Progenitor cell of endocrine pancreas (in vitro differentiated cells): Measurements from ENCODE around the gene RFT1. TPM values are rescaled to one million over a fixed set of nuclear protein-coding genes. Genes with fewer than 3 reads are reported as not detected.

Experiments
- DNase-seq: peaks from one replicate; pipeline ENCODE4 v3.0.0; 2021; ENCODE audit warnings: low spot score; ENCODE audit not compliant: unreplicated experiment
- H3K27ac Mint-ChIP-seq: 2 replicates; pipeline ENCODE4 v1.8.0; 2021; ENCODE audit warnings: mild to moderate bottlenecking, moderate library complexity, mixed read lengths
- H3K27me3 Mint-ChIP-seq: 2 replicates; pipeline ENCODE4 v1.8.0; 2021; ENCODE audit warnings: mixed read lengths
- H3K36me3 Mint-ChIP-seq: 2 replicates; pipeline ENCODE4 v1.8.0; 2022; ENCODE audit warnings: mixed read lengths; ENCODE audit not compliant: insufficient read depth
- H3K4me1 Mint-ChIP-seq: 2 replicates; pipeline ENCODE4 v1.8.0; 2021; ENCODE audit warnings: low read depth, mixed read lengths
- H3K4me3 Mint-ChIP-seq: 2 replicates; pipeline ENCODE4 v1.8.0; 2021; ENCODE audit warnings: low read depth, mild to moderate bottlenecking, moderate library complexity, mixed read lengths
- H3K9me3 Mint-ChIP-seq: 2 replicates; pipeline ENCODE4 v1.8.0; 2021; ENCODE audit warnings: low read depth, mixed read lengths
- total RNA-seq: library from RNA; stranded (reverse); gene quantifications from 2 replicates; pipeline ENCODE4 v1.2.1, GENCODE V29; 2021
- TF ChIP-seq, protein P1 (sequence below): fragments of 200-600 bp; sonication (generic); IDR thresholded peaks from one replicate; pipeline ENCODE4 v1.5.0; 2021; ENCODE audit warnings: antibody characterized with exemption, mild to moderate bottlenecking; ENCODE audit not compliant: unreplicated experiment

RFT1 gene
- total RNA-seq, 1 donor from 2014 or later = 22.5 TPM

DNA sequence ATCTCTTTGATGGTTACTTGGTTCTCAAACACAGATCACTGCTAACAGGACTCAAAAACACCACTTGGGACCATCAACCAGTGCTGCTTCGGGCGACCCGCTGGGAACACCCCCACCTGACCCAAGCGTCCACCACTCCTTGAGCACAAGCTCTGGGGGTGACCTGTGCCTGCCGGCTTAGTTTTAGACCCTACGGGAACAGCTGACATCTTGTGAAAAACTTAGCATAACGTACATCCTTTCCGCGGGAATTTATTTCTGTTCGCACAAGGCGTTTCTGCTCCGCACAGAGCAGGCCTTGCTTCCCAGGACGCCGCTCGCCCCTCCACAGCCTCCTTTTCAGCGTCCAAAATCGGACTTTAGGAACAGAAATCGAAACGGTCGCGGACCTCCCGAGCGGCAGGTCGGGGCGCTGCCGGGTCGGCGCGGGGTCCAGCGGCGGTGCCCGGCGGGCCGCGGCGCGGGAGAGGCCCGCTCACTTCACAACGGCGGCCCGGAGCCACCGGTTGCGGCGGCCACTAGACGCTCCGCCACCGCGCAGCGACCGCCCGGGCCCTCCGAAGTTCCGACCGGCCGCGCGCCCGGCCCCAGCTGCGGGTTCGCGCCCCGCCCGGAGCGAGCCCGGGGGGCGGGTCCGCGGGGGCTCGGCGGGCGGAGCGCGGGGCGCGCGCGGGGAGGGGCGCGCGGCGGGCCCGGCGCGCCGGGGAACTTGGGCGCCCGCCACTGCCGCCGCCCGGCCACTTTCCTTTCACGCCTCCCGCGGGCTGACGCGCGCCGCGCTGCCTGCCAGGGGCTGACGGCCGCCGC is 85.3 kb downstream of the RFT1 start:
- H3K27me3 Mint-ChIP-seq = peaks cover 31% of the 10 kb centered on the region
- TF ChIP-seq, protein P1, sequence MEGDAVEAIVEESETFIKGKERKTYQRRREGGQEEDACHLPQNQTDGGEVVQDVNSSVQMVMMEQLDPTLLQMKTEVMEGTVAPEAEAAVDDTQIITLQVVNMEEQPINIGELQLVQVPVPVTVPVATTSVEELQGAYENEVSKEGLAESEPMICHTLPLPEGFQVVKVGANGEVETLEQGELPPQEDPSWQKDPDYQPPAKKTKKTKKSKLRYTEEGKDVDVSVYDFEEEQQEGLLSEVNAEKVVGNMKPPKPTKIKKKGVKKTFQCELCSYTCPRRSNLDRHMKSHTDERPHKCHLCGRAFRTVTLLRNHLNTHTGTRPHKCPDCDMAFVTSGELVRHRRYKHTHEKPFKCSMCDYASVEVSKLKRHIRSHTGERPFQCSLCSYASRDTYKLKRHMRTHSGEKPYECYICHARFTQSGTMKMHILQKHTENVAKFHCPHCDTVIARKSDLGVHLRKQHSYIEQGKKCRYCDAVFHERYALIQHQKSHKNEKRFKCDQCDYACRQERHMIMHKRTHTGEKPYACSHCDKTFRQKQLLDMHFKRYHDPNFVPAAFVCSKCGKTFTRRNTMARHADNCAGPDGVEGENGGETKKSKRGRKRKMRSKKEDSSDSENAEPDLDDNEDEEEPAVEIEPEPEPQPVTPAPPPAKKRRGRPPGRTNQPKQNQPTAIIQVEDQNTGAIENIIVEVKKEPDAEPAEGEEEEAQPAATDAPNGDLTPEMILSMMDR = no peak
- peak overlapping the region; percentile 90 for H3K4me3 Mint-ChIP-seq
- H3K36me3 Mint-ChIP-seq = no peaks in the 10 kb centered on the region
- no peaks in the 10 kb centered on the region for H3K9me3 Mint-ChIP-seq
- DNase-seq = peak; percentile 30
- peaks cover 21% of the 10 kb centered on the region for H3K4me1 Mint-ChIP-seq
- H3K27ac Mint-ChIP-seq = peak overlapping the region; percentile 97

DNA sequence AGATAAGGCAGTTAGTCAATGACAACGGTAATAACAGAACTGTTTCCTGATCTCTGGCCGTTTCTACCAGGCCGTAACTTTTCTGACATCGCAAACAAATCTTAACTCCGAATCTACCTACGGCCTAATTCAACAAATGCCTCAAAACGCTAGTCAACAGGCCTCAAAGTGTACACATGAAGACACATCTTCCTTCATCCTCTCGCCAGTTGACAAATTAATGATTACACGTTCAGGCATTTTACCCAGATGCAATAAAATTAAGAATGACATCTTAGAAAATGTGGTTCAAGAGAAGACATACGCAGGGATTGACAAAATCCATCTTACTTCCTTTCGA is 85.9 kb downstream of the RFT1 start:
- DNase-seq = no peak
- Mint-ChIP-seq H3K4me1 (peaks cover 21% of the 10 kb centered on the region), H3K36me3 (no peaks in the 10 kb centered on the region), H3K27ac (peak overlapping the region; percentile 97), H3K9me3 (no peaks in the 10 kb centered on the region), H3K27me3 (peaks cover 28% of the 10 kb centered on the region), H3K4me3 (peak overlapping the region; percentile 90)
- TF ChIP-seq, protein P1 = no peak

DNA sequence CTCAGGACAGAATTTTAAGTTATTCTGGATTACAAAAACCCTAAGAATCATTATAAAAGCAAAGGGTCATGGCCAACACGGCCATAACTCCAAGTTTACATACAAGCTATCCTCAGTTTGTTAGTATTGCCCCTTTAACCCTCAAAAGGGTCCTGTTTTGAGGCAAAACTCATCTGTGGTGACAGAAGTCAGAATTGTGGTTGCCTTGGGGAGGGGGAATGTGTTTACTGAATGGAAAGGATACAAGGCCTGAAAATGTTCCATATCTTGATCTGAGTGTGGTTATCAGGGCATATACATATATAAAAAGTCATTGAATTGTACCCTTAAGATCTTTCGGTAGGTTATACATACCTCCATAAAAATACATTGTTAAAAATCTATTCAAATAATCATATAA is 86.5 kb downstream of the RFT1 start:
- Mint-ChIP-seq H3K36me3 (no peaks in the 10 kb centered on the region), H3K27ac (no peak overlapping the region), H3K4me1 (peaks cover 27% of the 10 kb centered on the region), H3K27me3 (peaks cover 26% of the 10 kb centered on the region), H3K4me3 (no peak overlapping the region), H3K9me3 (no peaks in the 10 kb centered on the region)
- TF ChIP-seq, protein P1 = no peak
- no peak for DNase-seq

DNA sequence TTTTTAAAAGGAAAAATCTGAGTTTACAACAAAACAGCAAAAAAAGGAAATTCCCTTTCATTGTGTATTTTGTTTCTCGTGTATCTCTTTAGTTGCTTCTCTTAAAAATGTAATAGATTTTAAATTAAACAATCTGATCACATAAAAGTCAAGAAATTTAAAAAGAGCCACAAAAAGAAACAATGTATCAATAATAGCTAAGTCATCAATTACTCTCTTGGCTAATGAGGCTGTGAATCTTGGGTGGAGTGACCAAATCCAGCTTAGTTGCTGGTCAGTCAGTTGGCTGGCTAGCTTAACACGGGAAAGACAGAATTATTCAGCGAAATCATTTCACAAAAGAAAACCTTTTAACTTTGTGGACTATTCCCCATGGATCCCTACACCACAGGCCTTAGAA is 87.6 kb downstream of the RFT1 start:
- TF ChIP-seq, protein P1 = no peak
- Mint-ChIP-seq H3K4me3 (peak overlapping the region; percentile 30), H3K9me3 (no peaks in the 10 kb centered on the region), H3K27ac (no peak overlapping the region), H3K36me3 (no peaks in the 10 kb centered on the region), H3K27me3 (peaks cover 19% of the 10 kb centered on the region), H3K4me1 (peaks cover 28% of the 10 kb centered on the region)
- no peak for DNase-seq

DNA sequence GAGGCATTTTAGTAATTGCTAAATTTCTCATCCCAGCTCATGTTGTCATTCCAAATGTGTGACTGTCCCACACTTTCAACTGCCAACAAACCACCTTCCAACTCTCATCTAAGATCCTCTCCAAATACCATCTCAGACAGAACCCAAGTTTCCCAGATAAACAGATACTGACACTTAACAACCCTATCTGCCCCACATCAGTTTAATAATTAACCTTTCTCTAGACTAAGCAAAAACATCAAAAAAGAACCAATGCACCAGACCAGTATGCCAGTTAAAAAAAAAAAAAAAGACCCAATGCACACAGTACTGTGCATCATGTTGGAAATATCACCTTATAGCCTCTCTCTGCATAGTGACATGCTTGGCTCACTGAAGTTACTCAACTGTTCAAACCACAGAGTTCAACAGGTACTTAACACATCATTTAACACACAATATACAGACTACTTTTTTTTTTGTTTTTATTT is 89.8 kb downstream of the RFT1 start:
- Mint-ChIP-seq H3K9me3 (no peaks in the 10 kb centered on the region), H3K36me3 (no peaks in the 10 kb centered on the region), H3K4me3 (no peak overlapping the region), H3K4me1 (peaks cover 32% of the 10 kb centered on the region), H3K27me3 (peaks cover 7% of the 10 kb centered on the region), H3K27ac (no peak overlapping the region)
- DNase-seq = no peak
- TF ChIP-seq, protein P1 = no peak
